Upper lobe of right lung (tissue), 1 donor: ENCODE data around the gene CUZD1. TPM values are rescaled to one million over a fixed set of nuclear protein-coding genes. Genes with fewer than 3 reads are reported as not detected.

Experiments used
- ATAC-seq: fragments of 200-7000 bp; cut with Tn5 transposase; one replicate; pipeline ENCODE4 v1.9.1; 2020; ENCODE audit warnings: mild to moderate bottlenecking, moderate library complexity
- DNase-seq: peaks from one replicate; pipeline ENCODE4 v3.0.0-alpha.2; 2020
- H3K27ac ChIP-seq: fragments of 200-600 bp; one replicate; pipeline ENCODE4 v1.8.0; 2022
- H3K27me3 ChIP-seq: fragments of 200-600 bp; one replicate; pipeline ENCODE4 v1.8.0; 2022; ENCODE audit warnings: mild to moderate bottlenecking
- H3K36me3 ChIP-seq: fragments of 200-600 bp; one replicate; pipeline ENCODE4 v1.8.0; 2022
- H3K4me1 ChIP-seq: fragments of 200-600 bp; one replicate; pipeline ENCODE4 v1.8.0; 2022
- H3K4me3 ChIP-seq: fragments of 200-600 bp; one replicate; pipeline ENCODE4 v1.8.0; 2022; ENCODE audit warnings: mild to moderate bottlenecking
- H3K9me3 ChIP-seq: fragments of 200-600 bp; one replicate; pipeline ENCODE4 v1.8.0; 2022
- intact Hi-C: fragments of 100-400 bp; cut with DNase I; formaldehyde crosslinking; loops from one replicate; pipeline ENCODE4 v1.11.0; 2022
- long read RNA-seq: library from polyadenylated mRNA; unstranded; transcript quantifications from one replicate; pipeline ENCODE4 v2.0.0, GENCODE V29; 2021
- total RNA-seq: library from RNA; stranded (reverse); fragmentation: NEBNext Ultra II Directional; extraction: Animal tissue kit (Norgen Biotek cat#: 25700); gene quantifications from one replicate; pipeline ENCODE4 v1.2.1, GENCODE V29; 2021
- TF ChIP-seq, protein P1 (sequence below): fragments of 200-600 bp; IDR thresholded peaks from one replicate; pipeline ENCODE4 v1.8.0; 2022; ENCODE audit warnings: antibody characterized with exemption
- donor health status: DM: no; HTN: yes; CAD: no; lungs with severe emphysema.

CUZD1 gene, protein sequence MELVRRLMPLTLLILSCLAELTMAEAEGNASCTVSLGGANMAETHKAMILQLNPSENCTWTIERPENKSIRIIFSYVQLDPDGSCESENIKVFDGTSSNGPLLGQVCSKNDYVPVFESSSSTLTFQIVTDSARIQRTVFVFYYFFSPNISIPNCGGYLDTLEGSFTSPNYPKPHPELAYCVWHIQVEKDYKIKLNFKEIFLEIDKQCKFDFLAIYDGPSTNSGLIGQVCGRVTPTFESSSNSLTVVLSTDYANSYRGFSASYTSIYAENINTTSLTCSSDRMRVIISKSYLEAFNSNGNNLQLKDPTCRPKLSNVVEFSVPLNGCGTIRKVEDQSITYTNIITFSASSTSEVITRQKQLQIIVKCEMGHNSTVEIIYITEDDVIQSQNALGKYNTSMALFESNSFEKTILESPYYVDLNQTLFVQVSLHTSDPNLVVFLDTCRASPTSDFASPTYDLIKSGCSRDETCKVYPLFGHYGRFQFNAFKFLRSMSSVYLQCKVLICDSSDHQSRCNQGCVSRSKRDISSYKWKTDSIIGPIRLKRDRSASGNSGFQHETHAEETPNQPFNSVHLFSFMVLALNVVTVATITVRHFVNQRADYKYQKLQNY
- total RNA-seq = 0.78 TPM
- long read RNA-seq, partial matches to known transcripts = 0 of 1 reads
- long read RNA-seq, other reads (novel, unspliced or antisense) = 1 of 1 reads

- no peaks in the 10 kb centered on the region for H3K27me3 ChIP-seq
- H3K36me3 ChIP-seq = no peaks in the 10 kb centered on the region
- intact Hi-C loops = no loop called here
- TF ChIP-seq, protein P1, sequence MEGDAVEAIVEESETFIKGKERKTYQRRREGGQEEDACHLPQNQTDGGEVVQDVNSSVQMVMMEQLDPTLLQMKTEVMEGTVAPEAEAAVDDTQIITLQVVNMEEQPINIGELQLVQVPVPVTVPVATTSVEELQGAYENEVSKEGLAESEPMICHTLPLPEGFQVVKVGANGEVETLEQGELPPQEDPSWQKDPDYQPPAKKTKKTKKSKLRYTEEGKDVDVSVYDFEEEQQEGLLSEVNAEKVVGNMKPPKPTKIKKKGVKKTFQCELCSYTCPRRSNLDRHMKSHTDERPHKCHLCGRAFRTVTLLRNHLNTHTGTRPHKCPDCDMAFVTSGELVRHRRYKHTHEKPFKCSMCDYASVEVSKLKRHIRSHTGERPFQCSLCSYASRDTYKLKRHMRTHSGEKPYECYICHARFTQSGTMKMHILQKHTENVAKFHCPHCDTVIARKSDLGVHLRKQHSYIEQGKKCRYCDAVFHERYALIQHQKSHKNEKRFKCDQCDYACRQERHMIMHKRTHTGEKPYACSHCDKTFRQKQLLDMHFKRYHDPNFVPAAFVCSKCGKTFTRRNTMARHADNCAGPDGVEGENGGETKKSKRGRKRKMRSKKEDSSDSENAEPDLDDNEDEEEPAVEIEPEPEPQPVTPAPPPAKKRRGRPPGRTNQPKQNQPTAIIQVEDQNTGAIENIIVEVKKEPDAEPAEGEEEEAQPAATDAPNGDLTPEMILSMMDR = no peak
- ATAC-seq (no peak), DNase-seq (no peak)
- H3K4me3 ChIP-seq = no peak within 1 kb of the TSS
- H3K9me3 ChIP-seq = no peaks in the 10 kb centered on the region
- H3K27ac ChIP-seq = no peak within 1 kb of the TSS
- no peaks in the 10 kb centered on the region for H3K4me1 ChIP-seq
These were observed at the start of gene CUZD1 for GRCh38 chr10:122845783-122846332. TSS of gene CUZD1 (minus strand) at chr10:122845857. CDS start at chr10:122845843, 14 bp downstream.

- no peaks in the 10 kb centered on the region for H3K36me3 ChIP-seq
- ATAC-seq = no peak
- DNase-seq = no peak
- intact Hi-C loops = no loop called here
- H3K4me3 ChIP-seq = no peak overlapping the region
- no peaks in the 10 kb centered on the region for H3K4me1 ChIP-seq
- H3K27ac ChIP-seq = no peak overlapping the region
- no peaks in the 10 kb centered on the region for H3K27me3 ChIP-seq
- TF ChIP-seq, protein P1 = no peak
- H3K9me3 ChIP-seq = no peaks in the 10 kb centered on the region
These were observed 48.7 kb upstream of the CUZD1 start for GRCh38 chr10:122894261-122894944.

GRCh38 chr10:122884166-122884565 is 38.5 kb upstream of the CUZD1 start:
- ATAC-seq (no peak), DNase-seq (no peak)
- H3K27ac ChIP-seq = no peak overlapping the region
- TF ChIP-seq, protein P1 = no peak
- no peak overlapping the region for H3K4me3 ChIP-seq
- H3K4me1 ChIP-seq = peaks cover 6% of the 10 kb centered on the region
- H3K9me3 ChIP-seq = no peaks in the 10 kb centered on the region
- H3K36me3 ChIP-seq = no peaks in the 10 kb centered on the region
- no peaks in the 10 kb centered on the region for H3K27me3 ChIP-seq
- intact Hi-C loops = no loop called here

- no peaks in the 10 kb centered on the region for H3K27me3 ChIP-seq
- ATAC-seq (no peak), DNase-seq (no peak)
- H3K4me1 ChIP-seq = peaks cover 6% of the 10 kb centered on the region
- intact Hi-C loops = no loop called here
- no peaks in the 10 kb centered on the region for H3K36me3 ChIP-seq
- TF ChIP-seq, protein P1 = no peak
- H3K9me3 ChIP-seq = no peaks in the 10 kb centered on the region
- H3K4me3 ChIP-seq = no peak overlapping the region
- no peak overlapping the region for H3K27ac ChIP-seq
These were observed 37.1 kb upstream of the CUZD1 start for GRCh38 chr10:122882766-122883165.

GRCh38 chr10:122879339-122880273 is 33.9 kb upstream of the CUZD1 start, which contains the start of gene FAM24B:
TSS of gene FAM24B (minus strand) at chr10:122879581. CDS start at chr10:122850515, 29,066 bp downstream.
- Histone ChIP-seq H3K36me3 (no peaks in the 10 kb centered on the region), H3K4me3 (peak within 1 kb of the TSS; percentile 67), H3K9me3 (no peaks in the 10 kb centered on the region), H3K27me3 (no peaks in the 10 kb centered on the region), H3K27ac (peak within 1 kb of the TSS; percentile 34), H3K4me1 (peaks cover 6% of the 10 kb centered on the region)
- intact Hi-C loops = no loop called here
- TF ChIP-seq, protein P1 = no peak
- peak; percentile 97 for ATAC-seq
- DNase-seq = peak; percentile 95
